C1 segment of cervical spinal cord (tissue), 14 donors: ENCODE results near the gene CNOT11.

ENCODE experiments used
- DNase-seq, 14 donors: peaks; one replicate each; lab custom pipeline; 2025; lab: John Stamatoyannopoulos, UW

CNOT11 gene

GRCh38 chr2:101278925-101279324 is 26.2 kb downstream of the CNOT11 start:
- DNase-seq: no peak

GRCh38 chr2:101281482-101281881 is 28.8 kb downstream of the CNOT11 start:
- DNase-seq: no peak

DNA sequence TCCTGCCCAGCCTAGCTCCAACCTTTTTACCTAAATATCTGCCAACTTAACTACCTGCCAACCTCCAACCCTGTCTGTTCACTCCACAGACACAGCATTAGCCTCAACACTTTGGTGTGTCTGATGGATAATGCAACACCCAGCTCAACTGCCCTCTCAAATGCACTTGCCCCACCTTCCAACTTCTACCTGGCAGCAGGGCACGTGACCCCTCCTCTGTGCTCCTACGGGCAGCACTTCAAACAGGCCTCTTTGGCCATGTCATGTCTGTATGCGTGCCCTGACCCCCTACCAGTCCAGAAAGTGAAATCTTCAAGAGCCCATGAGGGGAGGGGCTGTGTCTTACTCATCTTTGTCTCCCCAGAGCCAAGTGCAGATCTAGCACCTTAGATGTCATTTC is 30.3 kb downstream of the CNOT11 start:
- no peak for DNase-seq

GRCh38 chr2:101286684-101287083 is 34.0 kb downstream of the CNOT11 start:
- no peak for DNase-seq

DNA sequence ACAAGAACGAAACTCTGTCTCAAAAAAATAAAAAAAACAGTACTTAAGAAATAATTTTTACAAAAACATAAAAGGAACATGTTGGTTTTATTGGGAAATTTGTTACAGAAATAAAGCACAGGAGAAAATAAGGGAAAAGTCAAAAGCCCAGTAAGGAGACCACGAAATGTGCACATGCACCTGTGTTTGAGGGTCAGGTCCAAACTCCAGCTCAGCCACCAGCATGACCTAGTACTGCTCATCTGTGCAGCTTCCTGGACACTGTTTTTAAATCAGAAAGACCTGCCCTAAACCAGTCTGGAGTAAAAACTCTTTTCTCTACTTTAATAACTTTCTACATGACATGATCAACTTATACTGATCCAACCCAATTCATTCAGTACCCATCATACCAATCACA is 34.6 kb downstream of the CNOT11 start:
- DNase-seq: no peak

- no peak for DNase-seq
Observed at GRCh38 chr2:101290711-101291110, 38.0 kb downstream of the CNOT11 start.

GRCh38 chr2:101291973-101292372 is 39.3 kb downstream of the CNOT11 start:
- DNase-seq: no peak

GRCh38 chr2:101293544-101293943 is 40.9 kb downstream of the CNOT11 start:
- DNase-seq: no peak

DNA sequence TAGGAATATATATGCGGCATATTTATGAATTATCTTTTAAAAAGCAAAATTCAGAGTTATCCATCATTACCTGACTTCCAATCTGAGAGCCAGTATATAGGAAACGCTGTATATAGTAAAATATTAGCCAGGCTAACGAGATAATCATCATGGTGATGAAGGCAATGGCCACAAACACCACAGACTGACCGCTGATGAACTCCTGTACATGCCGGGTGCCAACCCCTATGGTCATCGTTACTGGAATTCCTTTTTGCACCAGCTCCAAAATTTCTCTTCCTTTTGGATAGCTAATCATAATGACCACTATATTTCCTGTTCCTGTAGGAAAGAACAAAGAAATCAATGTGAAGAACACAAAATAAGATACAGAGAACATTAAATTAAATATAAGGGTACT is 42.2 kb downstream of the CNOT11 start:
- DNase-seq: no peak

DNA sequence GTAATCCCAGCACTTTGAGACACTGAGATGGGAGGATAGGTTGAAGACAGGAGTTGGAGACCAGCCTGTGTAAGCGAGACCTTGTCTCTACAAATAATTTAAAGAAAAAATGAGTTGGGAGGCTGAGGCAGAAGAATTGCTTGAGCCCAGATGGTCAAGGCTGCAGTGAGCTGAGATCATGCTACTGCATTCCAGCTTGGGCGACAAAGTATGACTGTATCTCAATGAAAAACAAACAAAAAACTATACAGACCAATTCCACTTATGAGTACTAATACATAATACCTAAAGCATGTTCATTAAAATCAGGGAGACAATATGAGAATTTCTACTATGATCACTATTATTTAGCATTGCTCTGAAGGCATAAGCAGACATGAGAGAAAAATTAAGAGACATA is 43.2 kb downstream of the CNOT11 start:
- no peak for DNase-seq

GRCh38 chr2:101296371-101296770 is 43.7 kb downstream of the CNOT11 start:
- DNase-seq: no peak

DNA sequence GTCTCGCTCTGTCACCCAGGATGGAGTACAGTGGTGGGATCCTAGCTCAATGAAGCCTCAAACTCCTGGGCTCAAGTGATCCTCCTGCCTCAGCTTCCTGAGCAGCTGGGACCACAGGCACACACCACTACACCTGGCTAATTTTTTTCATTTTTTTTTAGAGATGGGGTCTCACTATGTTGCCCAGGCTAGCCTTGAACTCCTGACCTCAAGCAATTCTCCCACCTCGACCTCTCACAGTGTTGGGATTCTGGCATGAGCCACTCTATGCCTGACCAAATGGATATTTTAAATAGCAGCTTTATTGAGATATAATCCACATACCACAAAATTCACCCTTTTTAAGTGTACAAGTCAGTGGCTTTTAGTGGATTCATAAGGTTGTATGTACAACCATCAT is 44.7 kb downstream of the CNOT11 start:
- no peak for DNase-seq

GRCh38 chr2:101299604-101300003 is 46.9 kb downstream of the CNOT11 start:
- DNase-seq: no peak

DNA sequence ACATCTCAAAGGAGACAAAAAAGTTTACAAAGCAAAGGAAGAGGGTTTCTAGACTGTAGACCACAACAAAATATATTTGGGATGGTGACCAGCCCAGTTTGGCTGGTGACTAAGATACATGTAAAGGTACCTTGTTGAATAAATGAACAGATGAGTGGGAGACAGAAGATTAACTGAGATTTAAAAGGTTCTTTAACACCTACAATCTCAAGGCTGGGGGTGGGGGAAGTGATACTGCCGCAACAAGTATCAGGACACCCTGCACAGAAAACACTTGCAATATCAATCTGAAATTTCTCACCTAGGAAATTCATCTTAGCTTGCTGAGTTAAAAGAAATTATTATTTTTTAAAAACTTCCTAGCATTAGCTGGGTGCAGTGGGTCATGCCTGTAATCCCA is 47.5 kb downstream of the CNOT11 start:
- DNase-seq: no peak

DNA sequence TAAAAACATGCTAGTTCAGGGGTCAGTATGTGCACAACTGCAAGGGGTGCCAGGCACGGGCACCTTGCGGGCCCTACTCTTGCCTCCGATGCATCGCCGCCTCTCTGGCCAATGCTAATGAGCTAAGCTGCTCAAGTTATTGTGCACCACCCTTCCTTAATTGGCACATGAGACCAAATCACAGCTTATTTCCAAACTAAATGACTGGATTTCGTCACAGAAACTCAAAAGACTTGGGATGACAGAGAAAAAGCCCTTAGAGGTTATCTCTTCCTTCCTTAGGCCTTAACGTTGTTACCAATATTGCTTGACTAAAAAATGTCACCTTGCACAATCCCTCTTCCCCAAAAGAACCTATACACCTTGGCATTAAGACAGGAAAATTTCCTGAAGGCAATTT is 48.1 kb downstream of the CNOT11 start:
- no peak for DNase-seq

- no peak for DNase-seq
Observed at GRCh38 chr2:101302016-101302415, 49.3 kb downstream of the CNOT11 start.

DNA sequence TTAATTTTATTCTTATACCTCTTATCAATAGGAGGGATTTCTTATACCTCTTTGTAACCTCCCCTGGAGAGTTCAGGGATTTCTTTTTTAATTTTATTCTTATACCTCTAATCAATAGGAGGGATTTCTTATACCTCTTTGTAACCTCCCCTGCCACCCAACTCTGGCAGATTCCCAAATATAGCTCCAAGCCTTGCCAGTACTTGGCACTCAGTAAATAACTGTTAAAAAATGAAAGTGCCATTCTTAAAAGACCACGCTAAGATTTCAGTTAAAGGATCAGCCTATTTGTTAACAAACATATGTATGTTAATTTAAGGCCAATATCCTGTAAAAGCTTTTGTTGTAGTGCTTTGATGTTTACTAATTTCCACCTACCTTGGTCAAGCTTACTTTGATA is 51.0 kb downstream of the CNOT11 start:
- DNase-seq: no peak

- no peak for DNase-seq
Observed at GRCh38 chr2:101305035-101305434, 52.3 kb downstream of the CNOT11 start.

GRCh38 chr2:101305492-101306078 is 52.9 kb downstream of the CNOT11 start:
- DNase-seq: no peak

- DNase-seq: no peak
Observed at GRCh38 chr2:101306410-101306809, 53.7 kb downstream of the CNOT11 start.

- DNase-seq: no peak
Observed at GRCh38 chr2:101307503-101307902, 54.8 kb downstream of the CNOT11 start.

- peak in 3 of 14 donors; percentile 28 to 62 (median 60) for DNase-seq
Observed at GRCh38 chr2:101307950-101308431, 55.3 kb downstream of the CNOT11 start.

DNA sequence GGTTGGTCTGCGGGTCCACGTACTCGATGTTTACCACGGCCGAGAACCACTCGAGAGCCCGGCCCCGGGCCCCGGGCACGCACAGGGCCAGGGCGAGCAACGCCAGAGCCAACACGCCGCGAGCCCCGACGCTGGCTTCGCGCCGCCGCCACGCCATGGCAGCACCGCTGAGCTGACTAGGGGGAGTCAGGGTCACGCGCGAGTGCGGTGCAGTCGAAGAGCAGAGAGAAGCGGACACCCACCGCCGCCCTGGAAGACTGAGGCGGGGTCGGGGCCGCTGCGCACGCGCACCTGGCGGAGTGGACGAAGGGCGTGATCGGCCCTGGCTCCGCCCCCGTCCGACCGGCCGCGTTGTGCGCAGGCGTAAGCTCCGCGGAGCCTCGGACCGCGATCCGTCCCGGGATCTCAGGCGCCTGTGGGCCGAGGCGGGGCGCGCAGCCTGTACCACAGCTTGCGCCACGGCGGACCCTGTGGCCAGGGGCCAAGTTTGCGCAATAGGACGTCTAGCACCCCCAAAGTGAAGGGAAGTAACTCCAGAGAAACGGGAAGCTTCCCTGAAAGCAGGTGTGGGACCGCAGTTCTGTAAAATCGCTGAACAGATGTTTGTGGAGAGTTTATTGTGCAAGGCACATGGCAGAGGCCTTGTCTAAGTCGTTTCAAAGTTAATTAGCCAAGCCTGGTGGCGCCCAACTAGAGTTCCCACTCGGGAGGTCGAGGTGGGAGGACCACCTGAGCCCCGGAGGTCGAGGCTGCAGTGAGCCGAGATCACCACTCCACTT is 55.9 kb downstream of the CNOT11 start, which contains the start of gene RNF149:
Gene RNF149, minus strand, starts transcription at position 270 of the 779 bp plus-strand sequence. Its CDS starts 113 bp downstream, at position 157.
- DNase-seq: peak in 13 of 14 donors; percentile 48 to 95 (median 83)
